Measurements from ENCODE around the gene LRRC27.
A peak's percentile ranks its signal among the peaks of the same experiment; 100 is the strongest.

Gene LRRC27

GRCh38 chr10:132417257-132417910 lies 85.4 kb downstream of the LRRC27 start:
- DNase-seq, result no peak

- peak; percentile 46 for DNase-seq
Observed at GRCh38 chr10:132417957-132418441, 86.0 kb downstream of the LRRC27 start.

GRCh38 chr10:132418527-132419416 lies 86.8 kb downstream of the LRRC27 start:
- peak; percentile 86 for DNase-seq

- no peak for DNase-seq
Observed at GRCh38 chr10:132419538-132420468, 87.8 kb downstream of the LRRC27 start.

GRCh38 chr10:132420469-132420980 lies 88.5 kb downstream of the LRRC27 start:
- no peak for DNase-seq

GRCh38 chr10:132420981-132421846 lies 89.2 kb downstream of the LRRC27 start:
- peak; percentile 67 for DNase-seq

GRCh38 chr10:132421847-132422751 lies 90.1 kb downstream of the LRRC27 start:
- DNase-seq, result peak; percentile 81

- DNase-seq, result no peak
Observed at GRCh38 chr10:132422903-132423825, 91.2 kb downstream of the LRRC27 start.

- no peak for DNase-seq
Observed at GRCh38 chr10:132423966-132424861, 92.2 kb downstream of the LRRC27 start.

GRCh38 chr10:132425029-132425756 lies 93.2 kb downstream of the LRRC27 start:
- DNase-seq, result no peak

- DNase-seq, result no peak
Observed at GRCh38 chr10:132425757-132426155, 93.8 kb downstream of the LRRC27 start.

- DNase-seq, result no peak
Observed at GRCh38 chr10:132427006-132427771, 95.2 kb downstream of the LRRC27 start.

GRCh38 chr10:132427939-132428367 lies 96.0 kb downstream of the LRRC27 start:
- no peak for DNase-seq

- DNase-seq, result no peak
Observed at GRCh38 chr10:132428486-132428995, 96.5 kb downstream of the LRRC27 start.
